Right hindlimb (tissue), 1 donor: ENCODE measurements around the gene FAM13A.

Experiments
- DNase-seq: peaks from one replicate; pipeline ENCODE4 v3.0.0-alpha.2; 2018

Gene FAM13A

GRCh38 chr4:88705223-88705622 is 351.8 kb downstream of the FAM13A start:
- no peak for DNase-seq

- no peak for DNase-seq
These were observed 354.2 kb downstream of the FAM13A start for GRCh38 chr4:88702782-88703181.

GRCh38 chr4:88698519-88698918 is 358.5 kb downstream of the FAM13A start:
- no peak for DNase-seq

- DNase-seq, result peak; percentile 81
These were observed 359.2 kb downstream of the FAM13A start, which contains the start of gene NAP1L5 for GRCh38 chr4:88697588-88698329. Gene NAP1L5 (minus strand): TSS chr4:88697829. CDS start chr4:88697754, 75 bp downstream.

- peak; percentile 30 for DNase-seq
These were observed 359.8 kb downstream of the FAM13A start for GRCh38 chr4:88697141-88697540.

- DNase-seq, result no peak
These were observed 360.4 kb downstream of the FAM13A start for GRCh38 chr4:88696630-88697029.

- DNase-seq, result no peak
These were observed 363.2 kb downstream of the FAM13A start for GRCh38 chr4:88693792-88694191.

GRCh38 chr4:88690355-88690754 is 366.6 kb downstream of the FAM13A start:
- DNase-seq, result no peak

GRCh38 chr4:88681209-88681608 is 375.8 kb downstream of the FAM13A start:
- DNase-seq, result no peak
